ENCODE measurements around the gene TREH. TPM values are rescaled to one million over a fixed set of nuclear protein-coding genes. Genes with fewer than 3 reads are reported as not detected.

The TREH gene
- not detected in 5 replicates for total RNA-seq (2022; extraction: Qiagen RNA extraction; ENCODE audit: low read depth)

GRCh38 chr11:118679483-118679882, at the start of gene TREH:
TREH (minus strand) TSS chr11:118679650; CDS start chr11:118679627, 23 bp downstream.

GRCh38 chr11:118607401-118608359, 71.8 kb downstream of the TREH start, which contains the start of gene PHLDB1:
PHLDB1 (plus strand) TSS chr11:118607615; CDS start chr11:118613837, 6,222 bp downstream.

Other genes with a start within 250 kb of the TREH start
- 10.9 to 13.7 TPM (median 13.0 TPM) in 5 replicates for gene KMT2A, start 243.2 kb downstream of the TREH start, total RNA-seq (2022; extraction: Qiagen RNA extraction; ENCODE audit: low read depth)
- not detected in 5 replicates for gene TTC36, start 152.2 kb downstream of the TREH start, total RNA-seq (2022; extraction: Qiagen RNA extraction; ENCODE audit: low read depth)
- gene TMEM25, start 148.5 kb downstream of the TREH start, total RNA-seq (2022; extraction: Qiagen RNA extraction; ENCODE audit: low read depth), result 0.31 to 0.83 TPM (median 0.67 TPM) in 5 replicates
- gene IFT46, start 113.7 kb downstream of the TREH start, total RNA-seq (2022; extraction: Qiagen RNA extraction; ENCODE audit: low read depth), result 15.5 to 17.8 TPM (median 16.4 TPM) in 5 replicates
- 82.9 to 104 TPM (median 90.8 TPM) in 5 replicates for gene ARCN1, start 107.2 kb downstream of the TREH start, total RNA-seq (2022; extraction: Qiagen RNA extraction; ENCODE audit: low read depth)
- gene PHLDB1, start 72.0 kb downstream of the TREH start, total RNA-seq (2022; extraction: Qiagen RNA extraction; ENCODE audit: low read depth), result 9.3 to 10.8 TPM (median 10.0 TPM) in 5 replicates
- gene DDX6, start 111.5 kb upstream of the TREH start, total RNA-seq (2022; extraction: Qiagen RNA extraction; ENCODE audit: low read depth), result 15.3 to 33.5 TPM (median 23.4 TPM) in 5 replicates
- 0.03 to 0.08 TPM (median 0.07 TPM) in 5 replicates for gene CXCR5, start 204.2 kb upstream of the TREH start, total RNA-seq (2022; extraction: Qiagen RNA extraction; ENCODE audit: low read depth)
- 79.4 to 170 TPM (median 137 TPM) in 5 replicates for gene BCL9L, start 246.3 kb upstream of the TREH start, total RNA-seq (2022; extraction: Qiagen RNA extraction; ENCODE audit: low read depth)